GM19395 (cell line): ENCODE data around the gene SBF2.
A peak's percentile ranks its signal among the peaks of the same experiment; 100 is the strongest.

Source experiments
- ATAC-seq: cut with Tn5 transposase; IDR thresholded peaks from one replicate; pipeline ENCODE4 v1.9.1; 2021; ENCODE audit warnings: mild to moderate bottlenecking, moderate library complexity; ENCODE audit not compliant: unreplicated experiment

The SBF2 gene

DNA sequence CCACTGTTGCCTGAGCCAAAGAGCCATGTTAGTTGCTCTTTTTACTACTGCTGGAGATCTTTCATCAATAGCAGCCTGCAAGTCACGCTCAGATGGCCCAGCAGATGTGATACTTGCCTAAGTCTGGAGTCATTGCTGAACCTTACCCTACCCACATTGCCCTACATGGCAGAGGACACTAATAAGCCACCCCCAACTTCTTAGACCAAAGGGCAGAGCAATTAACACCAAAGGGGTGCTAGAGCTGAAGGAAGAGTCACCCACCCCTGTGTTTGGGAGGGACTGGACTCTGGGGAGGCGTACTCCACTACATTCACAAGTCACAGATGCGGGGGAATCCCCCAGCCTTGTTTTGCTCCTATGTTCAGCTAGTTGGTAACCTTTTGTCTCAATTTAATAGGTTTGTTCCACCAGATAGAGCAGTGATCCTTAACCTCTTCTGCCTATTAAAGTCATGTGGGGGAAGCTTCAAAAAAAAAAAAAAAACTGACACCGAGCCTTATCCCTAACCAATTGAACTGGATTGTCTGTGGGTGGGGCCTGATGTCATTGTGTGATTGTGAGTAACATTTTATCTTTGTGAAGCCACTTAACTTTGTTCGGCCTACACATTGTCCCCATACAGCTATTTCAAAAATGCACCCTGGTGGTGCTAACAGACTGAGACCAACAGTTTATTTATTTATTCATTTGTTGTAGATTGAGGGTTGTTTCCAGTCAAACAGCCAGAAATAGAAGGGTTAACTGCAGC lies 23.9 kb upstream of the SBF2 start:
- peak; percentile 68 for ATAC-seq

DNA sequence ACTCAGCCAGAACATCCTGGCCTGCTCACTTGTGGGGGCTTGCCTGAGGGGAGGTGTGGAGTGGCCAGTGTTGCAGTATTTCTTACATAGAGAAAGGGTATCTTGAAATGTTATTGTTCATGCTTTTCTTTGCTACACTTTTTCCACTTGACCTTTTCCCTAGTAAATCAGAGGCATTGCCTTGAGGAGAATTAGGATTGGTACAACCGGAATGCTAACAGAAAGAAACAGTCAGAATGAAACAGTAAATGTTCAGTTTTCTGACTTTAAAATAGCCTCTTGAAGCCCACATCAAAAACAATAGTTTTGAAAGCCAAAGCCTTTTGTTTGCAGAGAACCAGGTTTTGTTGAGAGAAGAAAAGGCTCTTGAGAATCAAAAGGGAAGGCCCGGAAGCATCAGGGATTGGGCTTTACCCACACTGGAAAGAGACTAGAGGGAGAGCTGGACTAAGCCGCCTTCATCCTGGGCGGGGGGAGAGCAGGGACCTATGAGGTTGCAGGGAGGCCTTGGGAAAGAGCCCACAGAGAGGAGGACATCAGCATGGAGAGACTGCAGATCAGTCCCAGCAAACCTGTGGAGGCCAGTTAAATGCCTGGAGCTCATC lies 23.2 kb upstream of the SBF2 start:
- peak; percentile 34 for ATAC-seq

- no peak for ATAC-seq
These were observed 21.1 kb upstream of the SBF2 start for GRCh38 chr11:10315083-10315482.

DNA sequence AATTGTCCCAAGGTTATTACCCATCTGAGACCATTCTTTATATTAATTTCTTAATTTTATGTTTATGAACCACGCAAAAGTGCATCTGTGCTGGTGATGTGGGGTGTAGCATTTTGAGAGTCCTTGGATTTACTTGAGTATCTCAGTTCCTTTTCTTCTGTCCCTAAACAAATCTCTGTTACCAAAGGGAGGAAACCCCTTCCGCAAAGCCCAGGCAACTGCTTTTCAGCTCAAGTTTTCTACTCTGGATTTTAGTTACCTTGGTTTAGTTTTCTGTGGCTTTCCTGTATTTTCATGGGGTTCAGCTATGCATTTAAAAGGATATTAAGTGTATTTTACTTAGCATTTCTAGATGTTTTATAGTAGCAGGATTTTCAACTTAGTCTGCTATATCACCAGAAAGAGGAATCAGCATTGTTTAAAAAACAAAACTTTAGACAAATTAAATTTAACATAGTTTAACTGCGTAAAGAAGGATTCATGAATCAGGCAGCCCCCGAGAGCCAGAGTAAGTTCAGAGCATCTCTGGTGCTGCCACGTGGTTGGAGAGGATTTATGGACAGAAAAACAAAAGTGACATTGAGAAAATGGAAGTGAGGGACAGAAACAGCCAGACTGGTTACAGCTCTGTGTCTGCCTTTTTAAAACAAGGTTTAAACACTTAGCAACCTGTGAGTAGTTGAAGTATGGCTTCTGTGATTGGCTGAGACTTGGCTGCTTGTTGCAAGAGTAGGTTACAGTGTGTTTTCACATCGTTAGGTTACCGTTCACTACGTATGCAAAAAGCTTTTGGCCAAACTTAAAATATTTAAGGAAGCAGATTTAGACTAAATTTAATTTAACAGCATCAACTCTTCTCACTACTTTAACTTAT lies 20.4 kb upstream of the SBF2 start:
- ATAC-seq = peak; percentile 73

DNA sequence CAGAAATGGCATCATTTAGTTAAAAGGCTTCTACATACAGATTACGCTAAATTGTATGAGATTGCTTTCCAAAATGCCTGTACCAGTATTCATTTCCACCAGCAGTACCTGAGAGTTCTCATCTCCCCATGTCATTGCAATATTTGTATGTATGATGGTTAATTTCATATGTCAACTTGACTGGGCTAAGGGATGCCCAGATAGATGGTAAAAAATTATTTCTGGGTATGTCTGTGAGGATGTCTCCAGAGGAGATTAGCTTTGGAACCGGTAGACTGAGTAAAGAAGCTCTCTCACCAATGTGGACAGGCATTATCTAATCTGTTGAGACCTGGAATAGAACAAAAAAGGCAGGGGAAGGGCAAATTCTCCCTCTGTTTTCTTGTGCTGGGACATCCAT lies 17.8 kb upstream of the SBF2 start:
- no peak for ATAC-seq

DNA sequence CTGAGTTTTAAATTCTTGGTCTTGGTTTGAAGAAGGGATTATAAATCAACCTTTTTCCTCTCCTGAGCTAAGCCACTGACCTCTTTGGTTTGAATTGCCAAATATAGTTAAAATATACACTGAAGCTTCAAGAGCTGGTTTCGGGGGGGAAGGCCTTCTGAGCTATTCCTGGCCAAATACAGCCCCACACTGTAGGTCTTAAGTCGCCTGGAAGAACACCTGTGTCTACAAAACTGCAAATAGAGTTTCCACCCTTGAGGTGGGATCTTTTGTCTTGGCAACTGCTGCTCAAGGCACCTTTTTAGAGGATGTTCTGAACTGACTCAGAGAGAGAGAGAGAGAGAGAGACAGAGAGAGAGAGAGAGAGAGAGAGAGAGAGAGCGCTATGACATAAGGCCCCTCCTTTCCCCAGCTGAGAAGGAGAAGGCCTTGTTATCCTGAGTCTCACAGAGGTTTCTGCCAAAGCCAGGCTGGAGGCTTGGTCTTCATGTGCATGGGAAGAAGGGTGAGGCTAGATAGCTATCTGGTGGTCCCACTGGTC lies 16.4 kb upstream of the SBF2 start:
- no peak for ATAC-seq

GRCh38 chr11:10309163-10310093 lies 15.4 kb upstream of the SBF2 start:
- no peak for ATAC-seq

GRCh38 chr11:10308201-10308954 lies 14.4 kb upstream of the SBF2 start:
- no peak for ATAC-seq

DNA sequence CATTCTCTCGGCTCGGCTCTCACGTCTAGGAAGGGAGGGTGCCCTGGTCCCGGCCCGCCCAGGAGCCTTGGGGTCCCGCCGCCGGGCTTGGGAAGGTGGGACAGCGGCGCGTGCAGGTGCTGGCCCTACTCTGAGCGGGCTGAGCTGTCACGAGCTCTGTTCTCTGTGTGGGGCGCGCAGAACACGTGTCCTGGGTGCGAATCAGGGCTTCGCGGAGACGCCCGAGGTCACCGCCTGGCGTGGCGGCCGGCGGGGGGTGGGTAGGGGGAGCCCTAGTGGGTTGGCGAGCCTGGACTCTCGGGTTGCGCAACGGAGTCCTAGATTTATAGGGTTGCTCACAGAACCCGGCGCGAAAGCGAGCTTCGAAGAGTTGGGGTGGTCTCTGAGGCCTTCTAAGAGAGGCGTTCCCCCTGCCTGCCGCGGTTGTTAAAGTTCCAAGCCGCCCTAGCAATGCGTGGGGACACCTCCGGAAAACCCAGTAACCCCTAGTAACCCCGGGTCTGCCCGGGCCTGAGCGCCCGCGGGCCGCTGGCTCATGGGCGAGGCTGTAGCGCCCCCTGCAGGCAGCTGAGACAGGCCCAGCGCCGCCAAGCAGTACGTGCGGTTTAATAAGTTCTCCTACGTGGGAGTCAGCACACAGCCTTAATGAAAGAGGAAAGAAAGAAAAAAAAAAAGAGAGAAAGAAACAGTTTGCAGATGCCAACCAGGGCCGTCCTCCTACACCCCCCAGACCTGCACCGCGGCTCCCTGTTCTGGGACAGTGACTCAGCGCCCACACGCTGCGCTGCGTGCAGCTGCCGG lies 13.6 kb upstream of the SBF2 start:
- peak; percentile 55 for ATAC-seq

DNA sequence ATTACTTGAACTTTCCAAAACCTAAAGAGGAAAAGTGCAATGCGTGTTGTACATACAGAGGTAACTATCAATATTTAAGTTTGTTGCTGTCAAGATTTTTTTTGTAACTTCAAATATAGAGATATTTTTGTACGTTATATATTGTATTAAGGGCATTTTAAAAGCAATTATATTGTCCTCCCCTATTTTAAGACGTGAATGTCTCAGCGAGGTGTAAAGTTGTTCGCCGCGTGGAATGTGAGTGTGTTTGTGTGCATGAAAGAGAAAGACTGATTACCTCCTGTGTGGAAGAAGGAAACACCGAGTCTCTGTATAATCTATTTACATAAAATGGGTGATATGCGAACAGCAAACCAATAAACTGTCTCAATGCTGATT lies 13.0 kb upstream of the SBF2 start:
- no peak for ATAC-seq

DNA sequence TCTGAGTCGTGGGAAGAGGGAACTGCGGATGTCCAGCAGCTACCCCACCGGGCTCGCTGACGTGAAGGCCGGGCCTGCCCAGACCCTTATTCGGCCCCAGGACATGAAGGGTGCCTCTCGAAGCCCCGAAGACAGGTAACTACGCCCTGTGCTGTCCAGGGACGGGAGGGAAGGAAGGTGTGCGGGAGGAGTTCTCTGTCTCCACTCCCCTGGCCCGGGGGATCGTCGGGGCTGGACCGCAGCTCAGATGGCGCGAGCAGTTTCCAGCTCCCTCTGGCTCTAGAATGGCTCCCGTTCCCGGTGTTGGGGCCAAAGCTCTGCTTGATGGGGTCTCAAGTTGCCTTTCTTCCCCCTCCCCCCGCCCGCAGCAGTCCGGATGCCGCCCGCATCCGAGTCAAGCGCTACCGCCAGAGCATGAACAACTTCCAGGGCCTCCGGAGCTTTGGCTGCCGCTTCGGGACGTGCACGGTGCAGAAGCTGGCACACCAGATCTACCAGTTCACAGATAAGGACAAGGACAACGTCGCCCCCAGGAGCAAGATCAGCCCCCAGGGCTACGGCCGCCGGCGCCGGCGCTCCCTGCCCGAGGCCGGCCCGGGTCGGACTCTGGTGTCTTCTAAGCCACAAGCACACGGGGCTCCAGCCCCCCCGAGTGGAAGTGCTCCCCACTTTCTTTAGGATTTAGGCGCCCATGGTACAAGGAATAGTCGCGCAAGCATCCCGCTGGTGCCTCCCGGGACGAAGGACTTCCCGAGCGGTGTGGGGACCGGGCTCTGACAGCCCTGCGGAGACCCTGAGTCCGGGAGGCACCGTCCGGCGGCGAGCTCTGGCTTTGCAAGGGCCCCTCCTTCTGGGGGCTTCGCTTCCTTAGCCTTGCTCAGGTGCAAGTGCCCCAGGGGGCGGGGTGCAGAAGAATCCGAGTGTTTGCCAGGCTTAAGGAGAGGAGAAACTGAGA lies 12.2 kb upstream of the SBF2 start:
- ATAC-seq = no peak

DNA sequence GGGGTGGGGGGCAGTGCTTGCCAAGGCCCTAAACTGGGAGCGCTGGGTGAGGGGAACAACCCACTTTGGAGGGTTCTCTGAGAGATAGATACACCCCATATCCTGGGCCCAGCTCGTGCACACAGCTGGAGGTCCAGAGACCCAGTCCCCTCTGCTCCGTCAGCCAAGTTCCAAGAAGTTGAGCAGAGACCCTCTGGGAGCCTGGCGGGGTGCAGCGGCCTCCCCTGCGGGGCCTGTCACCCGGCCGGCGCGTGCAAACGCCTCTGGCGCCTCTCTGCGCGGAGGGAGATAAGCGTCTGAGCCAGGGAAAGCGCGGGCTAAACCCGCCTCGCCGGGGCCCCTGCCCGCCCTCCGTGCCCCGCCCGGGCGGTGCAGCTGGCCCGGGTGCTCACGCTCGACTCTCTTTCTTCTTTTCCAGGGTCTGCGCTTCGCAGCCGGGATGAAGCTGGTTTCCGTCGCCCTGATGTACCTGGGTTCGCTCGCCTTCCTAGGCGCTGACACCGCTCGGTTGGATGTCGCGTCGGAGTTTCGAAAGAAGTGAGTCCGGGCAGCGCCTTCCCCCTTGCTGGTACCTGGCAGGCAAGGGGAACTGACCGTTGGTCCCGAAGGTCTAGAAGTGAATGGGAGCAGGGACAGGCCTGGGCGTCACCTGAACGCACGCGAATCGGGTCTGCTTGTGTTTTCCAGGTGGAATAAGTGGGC lies 11.4 kb upstream of the SBF2 start:
- ATAC-seq = no peak

DNA sequence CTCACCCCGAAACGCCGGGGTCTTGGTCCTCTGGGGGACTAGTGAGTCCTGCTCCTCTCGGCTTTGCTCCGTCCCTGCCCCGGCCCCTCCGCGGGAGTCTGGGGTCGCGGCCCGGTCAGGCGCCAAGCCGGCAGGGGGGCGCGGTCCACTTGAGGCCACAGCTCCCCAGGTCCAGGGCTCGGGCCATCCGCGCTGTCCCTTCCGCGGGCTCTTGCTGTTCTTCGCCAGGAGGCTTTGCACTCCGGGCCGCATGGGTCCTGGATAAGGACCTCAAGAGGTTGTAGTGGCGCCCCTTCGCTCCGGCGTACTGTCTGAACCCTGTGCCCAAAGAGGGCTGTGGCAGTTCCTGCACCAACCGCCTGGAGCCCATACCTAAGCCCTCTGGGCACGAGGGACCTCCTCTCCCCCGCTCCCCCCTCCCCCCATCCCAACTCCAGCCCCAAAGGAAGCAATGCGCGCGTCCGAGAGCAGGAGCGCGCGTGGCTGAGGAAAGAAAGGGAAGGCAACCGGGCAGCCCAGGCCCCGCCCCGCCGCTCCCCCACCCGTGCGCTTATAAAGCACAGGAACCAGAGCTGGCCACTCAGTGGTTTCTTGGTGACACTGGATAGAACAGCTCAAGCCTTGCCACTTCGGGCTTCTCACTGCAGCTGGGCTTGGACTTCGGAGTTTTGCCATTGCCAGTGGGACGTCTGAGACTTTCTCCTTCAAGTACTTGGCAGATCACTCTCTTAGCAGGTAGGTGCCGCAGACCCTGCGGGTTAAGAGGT lies 10.7 kb upstream of the SBF2 start, which contains the start of gene ADM:
Gene ADM, plus strand, starts transcription at position 579 of the 767 bp plus-strand sequence. CDS start 628 bp downstream, outside the sequence.
- no peak for ATAC-seq

GRCh38 chr11:10303558-10304363 lies 9.7 kb upstream of the SBF2 start:
- no peak for ATAC-seq

- ATAC-seq = no peak
These were observed 8.9 kb upstream of the SBF2 start for GRCh38 chr11:10302744-10303557.
